IPS-11a (cell line): ENCODE measurements around the gene BRD3OS.

Experiments
- H3K4me3 ChIP-seq: one replicate; pipeline ENCODE4 v1.5.1; 2013; ENCODE audit warnings: low read depth, low read length, control low read depth

Gene BRD3OS

DNA sequence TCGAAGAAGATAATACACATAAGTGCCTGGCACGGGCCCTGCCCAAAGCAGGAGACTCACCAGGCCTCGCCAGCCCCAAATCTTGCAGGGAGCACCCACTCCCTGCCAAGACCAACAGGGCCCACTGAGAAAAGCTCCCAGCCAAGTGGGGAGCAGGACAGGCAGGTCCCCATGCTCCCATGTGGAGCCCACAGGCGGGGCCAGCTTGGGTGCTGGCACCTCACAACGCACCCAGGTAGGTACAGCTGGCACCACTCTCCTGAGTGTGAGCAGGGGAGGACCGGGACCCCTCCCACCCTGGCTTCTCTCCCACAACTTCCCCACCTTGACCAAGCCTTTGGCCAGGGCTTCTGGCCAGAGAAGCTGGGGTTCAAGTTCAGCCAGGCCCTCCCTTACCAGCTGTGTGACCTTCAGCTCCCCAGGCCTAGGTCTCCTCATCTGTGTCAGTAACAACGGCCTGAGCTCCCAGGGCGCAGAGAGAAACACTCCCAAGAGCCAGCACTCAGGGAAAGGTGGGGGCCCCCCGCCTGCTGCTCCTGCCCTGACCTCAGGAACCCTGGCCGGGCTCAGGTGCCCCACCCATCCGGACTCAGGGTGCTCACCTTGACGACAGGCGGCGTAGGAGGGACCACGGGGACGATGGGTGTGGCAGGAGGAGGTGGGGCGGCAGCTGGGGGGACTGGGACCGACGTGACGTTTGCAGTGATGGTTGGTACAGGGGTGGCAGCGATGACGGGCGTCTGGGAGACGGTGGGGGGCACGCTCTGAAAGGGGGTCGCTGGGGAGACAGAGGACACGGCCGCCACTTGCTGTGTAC, 24.7 kb downstream of the BRD3OS start:
- H3K4me3 ChIP-seq, result no peak overlapping the region

DNA sequence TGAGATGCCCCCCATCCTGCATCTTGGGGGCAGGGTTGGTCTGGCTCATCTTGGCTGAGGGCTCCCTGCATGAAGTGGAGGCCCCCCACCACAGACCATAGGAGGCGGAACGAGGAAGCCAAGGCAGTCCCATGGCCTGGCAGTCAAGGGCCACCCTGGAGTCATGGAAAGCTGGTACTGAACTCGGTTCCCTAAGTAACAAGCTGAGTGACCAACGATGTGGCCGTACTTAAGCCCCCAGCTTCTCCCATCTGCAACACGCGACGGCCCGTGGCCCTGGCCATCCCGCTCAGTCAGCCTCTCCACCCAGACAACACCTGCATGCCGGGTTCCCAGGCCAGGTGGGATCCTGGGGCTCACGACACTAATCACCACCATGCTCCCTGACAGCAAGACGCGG, 25.4 kb downstream of the BRD3OS start:
- no peak overlapping the region for H3K4me3 ChIP-seq

DNA sequence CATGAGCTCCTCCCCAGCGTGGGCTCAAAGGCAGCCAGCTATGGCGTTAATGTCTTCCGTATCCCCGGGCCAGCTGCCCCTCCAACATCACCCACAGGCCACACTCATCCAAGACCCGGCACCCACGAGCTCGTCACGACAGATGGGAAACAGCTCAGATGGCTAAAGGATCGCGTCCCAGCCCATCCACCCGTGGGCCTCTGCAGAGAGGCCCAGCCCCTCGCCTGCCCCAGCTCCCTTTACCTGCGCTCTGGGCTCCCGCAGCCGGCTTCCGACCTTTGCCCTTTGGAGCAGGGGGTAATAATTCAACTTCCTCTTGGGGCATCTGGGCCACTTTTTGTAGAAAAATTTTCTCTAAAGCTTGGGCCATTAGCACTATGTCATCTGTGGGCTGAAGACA, 26.0 kb downstream of the BRD3OS start:
- no peak overlapping the region for H3K4me3 ChIP-seq

GRCh38 chr9:134052491-134052890, 27.2 kb downstream of the BRD3OS start:
- no peak overlapping the region for H3K4me3 ChIP-seq

- H3K4me3 ChIP-seq, result no peak overlapping the region
These were observed 27.7 kb downstream of the BRD3OS start for GRCh38 chr9:134052941-134053340.

GRCh38 chr9:134053401-134053871, 28.2 kb downstream of the BRD3OS start:
- no peak overlapping the region for H3K4me3 ChIP-seq

- H3K4me3 ChIP-seq, result no peak overlapping the region
These were observed 28.9 kb downstream of the BRD3OS start for GRCh38 chr9:134053941-134054761.

DNA sequence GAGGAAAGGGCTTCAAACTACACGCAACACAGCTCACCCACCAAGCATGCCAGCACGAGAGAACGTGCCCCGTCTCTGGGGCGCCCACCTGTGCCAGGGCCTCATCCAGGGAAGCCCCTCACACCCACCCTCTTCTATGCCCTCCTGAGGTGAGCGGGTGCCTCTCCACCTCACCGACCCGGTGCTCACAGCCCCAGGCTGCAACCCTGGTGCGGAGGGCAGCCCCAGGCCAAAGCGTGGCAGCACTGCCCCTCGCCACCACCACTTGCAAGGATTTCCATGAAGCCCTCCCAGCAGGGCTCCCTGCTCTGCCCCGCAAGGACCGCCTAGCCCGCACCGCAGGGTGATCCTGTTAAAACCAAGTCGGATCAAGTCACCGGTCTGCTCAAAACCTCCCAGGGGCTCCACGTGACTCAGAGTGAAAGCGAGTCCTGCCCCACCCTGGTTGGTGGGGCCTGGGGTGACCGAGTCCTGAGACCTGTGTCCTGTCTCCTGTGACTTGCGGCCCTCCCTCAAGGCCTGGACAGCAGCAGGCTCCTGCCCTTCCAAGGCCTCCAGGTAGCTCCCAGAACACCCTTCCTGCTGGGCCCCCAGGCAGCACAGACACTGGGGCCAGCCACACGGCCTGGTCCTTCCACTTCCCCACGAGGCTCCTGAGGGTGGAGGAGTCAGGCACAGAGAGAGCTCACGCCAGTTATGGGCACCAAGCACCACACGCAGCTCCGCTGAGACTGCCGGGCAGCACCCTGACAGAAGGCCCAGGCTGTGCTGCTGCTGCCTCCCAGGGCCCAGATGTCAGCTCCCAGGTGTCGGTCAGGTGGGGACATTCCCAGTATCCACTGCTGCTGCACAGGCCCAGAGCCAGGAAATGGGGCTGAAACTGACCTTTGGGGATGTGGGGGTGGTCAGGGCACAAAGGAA, 29.9 kb downstream of the BRD3OS start:
- no peak overlapping the region for H3K4me3 ChIP-seq

DNA sequence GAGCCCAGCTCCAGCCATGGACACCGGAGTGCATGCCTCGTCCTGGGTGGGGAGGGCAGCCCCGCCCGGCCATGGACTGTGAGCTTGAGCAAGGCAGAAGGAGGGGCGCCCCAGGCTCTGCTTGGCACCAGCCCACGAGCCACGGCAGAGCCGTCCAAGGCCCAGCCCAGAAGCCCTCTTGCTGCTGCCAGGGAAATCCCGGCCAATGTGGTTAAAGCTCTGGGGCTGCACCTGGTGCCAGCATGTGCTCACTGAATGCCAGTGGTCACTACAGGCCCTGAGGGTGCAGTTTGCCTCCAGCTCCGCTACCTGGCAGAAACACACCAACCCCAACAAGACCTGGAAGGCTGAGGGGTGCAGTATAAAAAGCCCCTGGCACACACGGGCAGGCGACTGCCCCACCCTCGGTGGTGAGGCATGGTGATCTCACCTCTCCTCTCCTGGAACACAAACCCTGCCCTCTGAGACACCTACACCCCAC, 30.7 kb downstream of the BRD3OS start:
- H3K4me3 ChIP-seq, result no peak overlapping the region

DNA sequence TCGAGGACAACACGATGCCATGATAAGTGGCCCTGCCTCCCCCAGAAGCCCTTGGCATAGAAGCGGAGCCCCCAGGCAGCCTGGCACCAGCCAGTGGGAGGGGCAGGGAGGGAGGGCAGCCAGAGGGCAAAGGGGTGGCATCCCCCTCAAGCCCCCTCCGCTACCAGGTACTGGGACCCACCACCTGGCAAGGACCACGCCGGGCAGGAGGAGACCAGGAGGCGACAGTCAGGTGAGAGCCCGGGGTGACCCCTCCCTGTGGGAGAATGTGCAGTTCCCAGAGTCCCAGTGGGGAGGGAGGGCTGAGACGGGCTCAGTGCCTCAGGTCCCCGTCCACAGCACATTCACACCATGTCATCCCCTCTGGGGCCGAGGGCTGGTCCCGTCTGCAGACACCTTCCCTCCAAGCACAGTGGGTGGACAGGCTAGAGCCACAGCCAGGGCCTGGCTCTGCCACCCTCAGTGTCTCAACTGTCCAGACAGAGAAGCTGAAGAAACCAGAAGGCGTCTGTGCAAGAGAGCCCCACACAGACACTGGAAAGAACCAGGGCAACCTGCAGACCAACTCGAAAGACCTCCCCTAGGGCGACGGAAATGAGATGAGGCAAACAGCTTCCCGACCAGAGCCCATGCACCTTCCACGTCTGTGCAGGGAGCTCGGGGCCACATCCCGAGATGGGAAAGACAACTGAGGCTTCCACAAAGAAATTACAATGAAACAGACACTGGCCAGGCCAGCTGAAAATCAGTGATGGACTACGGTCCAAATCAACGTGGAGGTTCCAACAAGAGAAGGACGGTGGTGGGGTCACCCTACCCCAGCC, 31.4 kb downstream of the BRD3OS start:
- no peak overlapping the region for H3K4me3 ChIP-seq

- no peak overlapping the region for H3K4me3 ChIP-seq
These were observed 32.0 kb downstream of the BRD3OS start for GRCh38 chr9:134057307-134057657.

DNA sequence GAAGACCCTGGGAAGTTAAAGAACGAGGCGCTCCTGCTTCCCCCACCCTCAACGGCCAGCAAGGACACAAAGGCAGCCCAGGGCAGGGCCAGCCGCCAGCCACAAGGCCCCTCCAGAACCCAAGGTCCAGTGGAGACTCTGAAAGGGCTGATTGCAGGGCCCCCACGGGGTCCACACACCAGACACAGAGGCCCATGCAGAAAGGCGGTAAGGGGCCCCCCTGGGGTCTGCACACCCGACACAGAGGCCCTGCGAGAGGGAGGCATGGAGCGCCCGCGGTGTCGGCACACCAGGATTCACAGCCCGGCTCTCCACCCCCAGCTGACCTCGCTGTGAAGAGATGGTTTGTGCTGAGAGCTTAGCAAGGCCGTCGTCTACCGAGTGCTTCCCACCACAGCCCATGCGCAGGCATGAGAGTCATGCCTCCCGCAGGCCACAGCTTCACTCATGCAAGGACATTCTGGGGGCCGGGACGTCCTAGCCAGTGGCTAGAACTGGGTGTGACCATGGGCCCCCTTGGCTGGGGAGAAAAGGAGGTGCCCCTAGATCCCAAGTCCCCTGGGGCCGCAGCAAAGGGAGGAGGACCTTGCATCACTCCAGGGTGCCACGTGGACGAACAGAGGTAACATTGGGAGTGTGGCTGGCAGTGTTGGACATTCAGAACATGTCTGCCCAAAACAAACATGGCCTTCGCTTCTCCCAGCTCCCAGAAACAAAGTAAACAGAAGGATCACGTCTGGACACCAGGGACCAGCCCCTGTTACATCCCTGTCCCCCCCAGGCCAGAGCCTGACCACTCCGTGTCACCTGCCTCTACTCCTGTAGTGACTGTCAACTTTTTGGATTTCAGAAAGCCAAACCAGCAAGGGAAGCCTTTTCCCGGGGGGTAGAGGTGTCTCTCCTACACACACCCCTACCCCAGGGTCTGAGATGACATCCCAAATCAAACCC, 32.7 kb downstream of the BRD3OS start:
- no peak overlapping the region for H3K4me3 ChIP-seq

- H3K4me3 ChIP-seq, result no peak overlapping the region
These were observed 33.4 kb downstream of the BRD3OS start for GRCh38 chr9:134058716-134059115.

GRCh38 chr9:134059188-134059641, 33.9 kb downstream of the BRD3OS start:
- no peak overlapping the region for H3K4me3 ChIP-seq

- no peak overlapping the region for H3K4me3 ChIP-seq
These were observed 34.5 kb downstream of the BRD3OS start for GRCh38 chr9:134059661-134060395.

DNA sequence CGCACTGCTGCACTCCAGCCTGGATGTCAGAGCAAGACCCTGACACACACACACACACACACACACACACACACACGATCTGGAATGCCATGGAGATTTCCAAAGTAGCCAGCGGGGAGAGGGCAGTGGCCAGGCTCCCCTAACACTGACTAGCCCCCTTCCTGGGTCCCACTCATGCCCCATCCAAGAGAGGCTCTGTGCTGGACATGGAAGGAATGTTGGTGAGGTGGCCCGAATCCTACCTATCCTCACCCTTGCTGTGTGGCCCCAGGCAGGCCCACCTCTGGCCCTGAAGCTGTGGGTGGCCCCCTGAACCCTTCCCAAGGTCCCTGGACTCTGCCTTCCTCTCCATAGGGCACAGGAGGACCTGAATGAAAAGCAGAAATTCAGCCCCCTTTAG, 35.3 kb downstream of the BRD3OS start:
- H3K4me3 ChIP-seq, result no peak overlapping the region

GRCh38 chr9:134061019-134061687, 35.9 kb downstream of the BRD3OS start:
- H3K4me3 ChIP-seq, result no peak overlapping the region
